GM10266 (cell line): ENCODE measurements around the gene COL17A1.

ENCODE experiments used
- DNase-seq: peaks from one replicate; pipeline ENCODE4 v3.0.0; 2012; ENCODE audit errors: extremely low spot score
- TF ChIP-seq, protein P1 (sequence below): IDR thresholded peaks from 2 replicates; pipeline ENCODE4 v1.5.1; 2012; ENCODE audit warnings: mild to moderate bottlenecking, low read depth; ENCODE audit not compliant: control insufficient read depth, insufficient read depth; ENCODE audit errors: missing control alignments

Gene COL17A1

DNA sequence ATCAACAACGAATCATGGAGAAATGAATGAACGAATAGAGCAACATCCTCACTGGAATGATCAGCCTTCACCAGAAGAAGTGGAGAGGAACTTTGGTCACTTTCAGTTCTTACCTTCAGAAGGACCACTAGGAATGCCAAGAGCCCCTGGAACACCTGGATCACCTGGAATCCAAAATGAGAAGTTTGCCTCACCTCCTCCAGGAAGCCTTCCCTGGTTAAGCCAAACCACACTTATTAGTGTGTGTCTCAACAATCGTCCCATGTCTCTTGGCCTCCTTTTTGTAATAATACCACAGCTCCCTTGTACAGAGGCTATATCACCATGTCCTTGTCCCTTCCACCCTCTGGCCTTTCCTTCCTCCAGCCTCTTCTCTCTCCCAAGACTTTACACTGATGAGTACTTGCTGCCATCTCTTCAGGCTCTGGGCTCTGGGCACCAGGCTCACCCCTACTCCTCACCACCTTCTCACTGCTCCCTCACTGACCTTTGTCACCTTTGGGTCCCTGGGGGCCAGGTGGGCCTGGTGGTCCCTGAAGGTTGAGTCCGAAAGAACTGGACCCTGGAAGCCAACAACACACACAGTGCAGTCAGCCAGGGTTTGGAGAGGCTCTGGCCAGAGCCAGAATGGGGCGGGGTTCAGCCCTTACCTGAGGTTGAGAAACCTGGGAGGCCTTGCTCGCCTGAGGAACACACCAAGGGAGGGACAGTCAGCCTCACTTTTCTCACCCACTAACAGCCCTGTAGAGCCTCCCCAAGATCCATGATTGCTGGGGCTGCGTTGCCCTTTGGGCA, 46.5 kb downstream of the COL17A1 start:
- DNase-seq, result no peak
- TF ChIP-seq, protein P1, sequence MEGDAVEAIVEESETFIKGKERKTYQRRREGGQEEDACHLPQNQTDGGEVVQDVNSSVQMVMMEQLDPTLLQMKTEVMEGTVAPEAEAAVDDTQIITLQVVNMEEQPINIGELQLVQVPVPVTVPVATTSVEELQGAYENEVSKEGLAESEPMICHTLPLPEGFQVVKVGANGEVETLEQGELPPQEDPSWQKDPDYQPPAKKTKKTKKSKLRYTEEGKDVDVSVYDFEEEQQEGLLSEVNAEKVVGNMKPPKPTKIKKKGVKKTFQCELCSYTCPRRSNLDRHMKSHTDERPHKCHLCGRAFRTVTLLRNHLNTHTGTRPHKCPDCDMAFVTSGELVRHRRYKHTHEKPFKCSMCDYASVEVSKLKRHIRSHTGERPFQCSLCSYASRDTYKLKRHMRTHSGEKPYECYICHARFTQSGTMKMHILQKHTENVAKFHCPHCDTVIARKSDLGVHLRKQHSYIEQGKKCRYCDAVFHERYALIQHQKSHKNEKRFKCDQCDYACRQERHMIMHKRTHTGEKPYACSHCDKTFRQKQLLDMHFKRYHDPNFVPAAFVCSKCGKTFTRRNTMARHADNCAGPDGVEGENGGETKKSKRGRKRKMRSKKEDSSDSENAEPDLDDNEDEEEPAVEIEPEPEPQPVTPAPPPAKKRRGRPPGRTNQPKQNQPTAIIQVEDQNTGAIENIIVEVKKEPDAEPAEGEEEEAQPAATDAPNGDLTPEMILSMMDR, result no peak

DNA sequence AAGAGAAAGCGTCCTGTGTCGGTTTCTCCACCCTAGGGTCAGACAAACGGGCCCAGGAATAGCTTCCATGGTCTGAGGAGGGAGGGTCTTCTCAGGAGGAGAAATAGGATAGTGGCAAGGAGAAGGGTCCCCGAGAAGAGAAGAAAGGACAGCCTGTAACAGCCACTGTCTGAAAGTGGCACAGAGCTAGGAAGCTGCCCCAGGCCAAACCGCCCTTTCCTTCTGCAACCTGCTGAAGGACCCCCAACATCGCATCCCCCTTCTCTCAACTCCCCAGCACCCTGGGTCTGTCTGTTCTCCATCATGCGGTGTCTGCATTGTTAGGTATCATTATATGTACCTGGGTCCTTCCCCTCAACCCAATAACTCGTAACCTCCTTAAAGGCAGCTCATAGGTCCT, 47.1 kb downstream of the COL17A1 start:
- DNase-seq, result no peak
- TF ChIP-seq, protein P1, result no peak

DNA sequence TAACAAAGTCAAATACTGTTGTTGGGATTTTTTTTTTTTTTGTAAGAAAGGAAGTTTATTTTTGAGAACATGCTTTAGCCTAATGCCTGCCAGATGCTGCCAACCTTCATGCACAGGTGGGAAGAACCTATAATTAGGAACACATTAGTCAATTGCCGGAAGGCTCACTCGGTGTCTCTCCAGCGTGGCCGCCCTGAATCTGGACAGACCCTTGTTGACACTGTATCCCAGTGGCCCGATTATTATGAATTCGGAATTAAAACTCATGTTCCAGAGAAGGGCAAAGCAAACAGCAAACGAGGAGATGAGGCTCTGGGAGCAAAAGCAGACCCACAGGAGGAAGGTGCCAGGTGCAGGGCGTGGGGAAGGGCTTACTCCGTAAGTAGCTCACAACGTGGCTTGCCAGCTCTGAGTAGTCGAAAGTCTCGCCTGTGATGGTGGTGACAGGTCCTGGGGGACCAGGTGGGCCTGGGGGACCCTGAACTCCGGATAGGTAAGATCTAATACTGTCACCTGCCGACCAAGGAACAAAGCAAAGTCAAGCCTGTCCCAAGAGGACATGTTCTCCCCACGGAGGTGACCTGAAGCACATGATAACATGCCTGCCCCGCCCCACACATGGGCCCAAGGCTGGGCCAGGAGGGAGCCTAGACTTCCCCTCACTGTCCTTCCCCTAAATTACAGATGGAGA, 48.3 kb downstream of the COL17A1 start:
- TF ChIP-seq, protein P1, result no peak
- DNase-seq, result peak; percentile 1

DNA sequence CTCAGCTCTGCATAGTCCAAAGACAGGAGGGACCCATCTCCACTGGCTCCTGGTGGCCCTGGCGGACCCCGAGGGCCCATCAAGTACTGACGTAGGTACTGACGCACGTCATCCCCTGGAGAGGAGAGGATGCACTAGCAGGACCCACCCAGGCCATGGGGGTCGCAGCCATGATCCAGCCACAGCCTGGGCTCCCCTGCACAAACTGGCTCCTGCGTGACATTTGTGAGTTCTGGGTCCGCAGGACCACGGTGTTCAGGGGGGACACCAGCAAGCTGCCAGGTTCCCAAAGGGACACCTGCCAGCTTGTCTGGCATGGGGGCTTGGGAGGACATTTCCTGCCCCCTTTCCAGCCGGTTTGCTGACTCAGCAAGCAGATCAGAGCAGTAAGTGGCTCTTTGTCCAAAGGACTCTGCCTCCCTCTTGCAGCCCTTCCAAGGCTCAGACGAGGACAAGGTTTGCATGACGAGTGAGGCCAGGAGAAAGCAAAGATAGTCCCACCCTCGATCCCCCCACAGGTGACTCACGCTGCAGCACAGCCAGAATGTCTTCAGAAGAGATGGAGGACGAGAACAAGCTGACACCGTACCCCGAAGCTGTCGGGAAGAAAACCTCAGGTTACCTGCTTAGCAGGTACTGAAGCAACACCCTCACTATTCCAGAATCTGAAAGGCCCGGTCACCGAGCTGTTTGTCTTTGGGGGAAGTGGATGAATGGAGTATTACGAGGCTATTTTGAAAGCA, 49.0 kb downstream of the COL17A1 start:
- DNase-seq, result peak; percentile 2
- TF ChIP-seq, protein P1, result no peak

DNA sequence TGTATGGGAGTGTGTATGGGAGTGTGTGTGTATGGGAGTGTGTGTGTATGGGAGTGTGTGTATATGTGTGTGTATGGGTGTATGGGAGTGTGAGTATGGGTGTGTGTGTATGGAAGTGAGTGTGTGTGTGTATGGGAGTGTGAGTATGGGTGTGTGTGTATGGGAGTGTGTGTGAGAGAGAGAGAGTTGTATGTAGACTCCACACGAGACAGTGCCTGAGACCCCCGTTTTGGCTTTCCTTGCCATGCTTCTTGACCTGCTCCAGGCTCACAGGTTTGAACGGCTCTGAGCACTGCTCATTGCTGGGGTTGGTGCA, 49.7 kb downstream of the COL17A1 start:
- TF ChIP-seq, protein P1, result no peak
- DNase-seq, result no peak

DNA sequence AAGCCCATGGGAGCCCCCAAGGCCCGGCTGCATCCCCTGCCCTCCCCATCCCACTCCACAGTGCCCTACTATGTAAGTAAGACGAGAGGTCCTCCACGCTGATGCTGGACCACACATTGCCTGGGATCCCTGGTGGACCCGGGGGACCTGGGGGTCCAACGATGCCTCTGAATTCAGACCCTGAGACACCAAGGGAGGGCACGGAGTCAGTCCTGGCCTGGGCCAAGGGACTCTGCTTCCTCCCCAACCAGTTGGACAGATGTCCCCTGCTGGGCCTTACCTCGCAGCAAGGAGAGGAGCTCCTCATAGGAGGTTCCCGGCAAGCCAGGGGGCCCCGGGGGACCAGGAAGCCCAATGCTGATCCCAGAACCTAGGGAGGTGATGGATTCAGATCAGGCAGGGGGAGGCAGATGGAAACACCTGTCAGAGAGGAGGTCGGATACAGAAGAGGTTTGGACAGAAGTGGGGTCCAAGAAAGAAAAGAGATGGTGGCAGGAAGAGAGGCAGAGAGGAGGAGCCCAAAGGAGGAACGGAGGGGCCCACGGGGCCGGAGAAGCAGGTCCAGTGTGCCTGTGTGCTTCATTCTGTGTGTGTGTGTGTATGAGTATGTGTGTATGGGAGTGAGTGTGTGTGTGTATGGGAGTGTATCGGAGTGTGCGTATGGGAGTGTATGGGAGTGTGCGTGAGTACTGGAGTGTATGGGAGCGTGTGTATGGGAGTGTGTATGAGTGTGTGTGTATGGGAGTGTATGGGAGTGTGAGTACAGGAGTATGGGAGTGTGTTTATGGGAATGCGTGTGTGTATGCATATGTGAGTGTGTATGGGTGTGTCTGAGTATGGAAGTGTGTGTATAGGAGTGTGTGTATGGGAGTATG, 50.2 kb downstream of the COL17A1 start:
- peak; percentile 3 for DNase-seq
- TF ChIP-seq, protein P1, result no peak
